HG03457 (cell line): ENCODE results near the gene RPL34.
"Not testable (repeated sequence)": the region's sequence is repeated elsewhere in the genome, so short reads cannot be mapped to it uniquely, and the experiment has no call there.

Experiments
- ATAC-seq: cut with Tn5 transposase; IDR thresholded peaks from one replicate; pipeline ENCODE4 v1.9.1; 2021; ENCODE audit warnings: moderate number of reproducible peaks; ENCODE audit not compliant: unreplicated experiment

The RPL34 gene

GRCh38 chr4:108620101-108620932 is at the start of gene RPL34:
TSS of gene RPL34 (plus strand) at chr4:108620576. CDS start at chr4:108621960, 1,384 bp downstream.
- peak; percentile 100 for ATAC-seq

GRCh38 chr4:108570993-108571569 is 49.3 kb upstream of the RPL34 start:
- no peak for ATAC-seq

GRCh38 chr4:108574402-108574801 is 46.0 kb upstream of the RPL34 start:
- ATAC-seq: no peak

- ATAC-seq: no peak
Observed at GRCh38 chr4:108581083-108581482, 39.3 kb upstream of the RPL34 start.

GRCh38 chr4:108586778-108587177 is 33.6 kb upstream of the RPL34 start:
- no peak for ATAC-seq

- no peak for ATAC-seq
Observed at GRCh38 chr4:108588878-108589277, 31.5 kb upstream of the RPL34 start.

GRCh38 chr4:108589961-108590360 is 30.4 kb upstream of the RPL34 start:
- no peak for ATAC-seq

- no peak for ATAC-seq
Observed at GRCh38 chr4:108590776-108591175, 29.6 kb upstream of the RPL34 start.

- ATAC-seq: no peak
Observed at GRCh38 chr4:108592674-108592986, 27.7 kb upstream of the RPL34 start.

- ATAC-seq: not testable (repeated sequence)
Observed at GRCh38 chr4:108594296-108594695, 26.1 kb upstream of the RPL34 start.

- no peak for ATAC-seq
Observed at GRCh38 chr4:108596344-108596743, 24.0 kb upstream of the RPL34 start.

GRCh38 chr4:108601106-108601505 is 19.3 kb upstream of the RPL34 start:
- ATAC-seq: no peak

GRCh38 chr4:108601532-108601931 is 18.8 kb upstream of the RPL34 start:
- ATAC-seq: no peak

GRCh38 chr4:108602163-108602562 is 18.2 kb upstream of the RPL34 start:
- no peak for ATAC-seq

- no peak for ATAC-seq
Observed at GRCh38 chr4:108607079-108607815, 13.1 kb upstream of the RPL34 start.

GRCh38 chr4:108611365-108611764 is 9.0 kb upstream of the RPL34 start:
- no peak for ATAC-seq

- no peak for ATAC-seq
Observed at GRCh38 chr4:108612365-108612764, 8.0 kb upstream of the RPL34 start.

GRCh38 chr4:108619372-108620100 is 840 bp upstream of the RPL34 start:
- no peak for ATAC-seq

- peak; percentile 3 for ATAC-seq
Observed at GRCh38 chr4:108620933-108621905, 843 bp downstream of the RPL34 start.

- no peak for ATAC-seq
Observed at GRCh38 chr4:108622022-108622421, 1.6 kb downstream of the RPL34 start.
